ENCODE data around the gene UBE2E1.

Gene UBE2E1

GRCh38 chr3:23919628-23920027 is 113.9 kb downstream of the UBE2E1 start:
- no peak for DNase-seq (ENCODE audit: low read depth in 2 of 2)
- no peak overlapping the region for H3K4me3 ChIP-seq (replicated peaks in 1 of 2; ENCODE audit: low read depth in 2 of 2, low read length in 2 of 2)
- no peak for TF ChIP-seq CTCF (IDR thresholded peaks at IDR 0.05; ENCODE audit: low read depth, low read length)

- TF ChIP-seq CTCF (IDR thresholded peaks at IDR 0.05; ENCODE audit: low read depth, low read length): no peak
- DNase-seq (ENCODE audit: low read depth in 2 of 2): no peak
- H3K4me3 ChIP-seq (replicated peaks in 1 of 2; ENCODE audit: low read depth in 2 of 2, low read length in 2 of 2): no peak overlapping the region
Observed at GRCh38 chr3:23920151-23920655, 114.4 kb downstream of the UBE2E1 start.

GRCh38 chr3:23921052-23921511 is 115.3 kb downstream of the UBE2E1 start:
- peak in 1 of 2 donors; percentile 27 for DNase-seq (ENCODE audit: low read depth in 2 of 2)
- no peak overlapping the region for H3K4me3 ChIP-seq (replicated peaks in 1 of 2; ENCODE audit: low read depth in 2 of 2, low read length in 2 of 2)
- no peak for TF ChIP-seq CTCF (IDR thresholded peaks at IDR 0.05; ENCODE audit: low read depth, low read length)

GRCh38 chr3:23923786-23924185 is 118.0 kb downstream of the UBE2E1 start:
- no peak overlapping the region for H3K4me3 ChIP-seq (replicated peaks in 1 of 2; ENCODE audit: low read depth in 2 of 2, low read length in 2 of 2)
- TF ChIP-seq CTCF (IDR thresholded peaks at IDR 0.05; ENCODE audit: low read depth, low read length): no peak
- peak; percentile 46 to 85 for DNase-seq (ENCODE audit: low read depth in 2 of 2)

GRCh38 chr3:23926246-23926645 is 120.5 kb downstream of the UBE2E1 start:
- TF ChIP-seq CTCF (IDR thresholded peaks at IDR 0.05; ENCODE audit: low read depth, low read length): no peak
- no peak overlapping the region for H3K4me3 ChIP-seq (replicated peaks in 1 of 2; ENCODE audit: low read depth in 2 of 2, low read length in 2 of 2)
- no peak for DNase-seq (ENCODE audit: low read depth in 2 of 2)

GRCh38 chr3:23926736-23927135 is 121.0 kb downstream of the UBE2E1 start:
- DNase-seq (ENCODE audit: low read depth in 2 of 2): peak in 1 of 2 donors; percentile 22
- no peak overlapping the region for H3K4me3 ChIP-seq (replicated peaks in 1 of 2; ENCODE audit: low read depth in 2 of 2, low read length in 2 of 2)
- TF ChIP-seq CTCF (IDR thresholded peaks at IDR 0.05; ENCODE audit: low read depth, low read length): no peak

GRCh38 chr3:23928524-23928923 is 122.8 kb downstream of the UBE2E1 start:
- TF ChIP-seq CTCF (IDR thresholded peaks at IDR 0.05; ENCODE audit: low read depth, low read length): no peak
- H3K4me3 ChIP-seq (replicated peaks in 1 of 2; ENCODE audit: low read depth in 2 of 2, low read length in 2 of 2): no peak overlapping the region
- DNase-seq (ENCODE audit: low read depth in 2 of 2): peak in 1 of 2 donors; percentile 10

All from cardiac fibroblast (primary cell).